ENCODE data around the gene ANKRD13A.

GRCh38 chr12:109981311-109981710 lies 17.9 kb upstream of the ANKRD13A start:
- TF ChIP-seq POLR2A (IDR thresholded peaks at IDR 0.05; ENCODE audit: extremely low read depth, insufficient read length) (no peak), CTCF (IDR thresholded peaks at IDR 0.05; ENCODE audit: low read depth, low read length) (no peak), MAX (IDR thresholded peaks at IDR 0.05; ENCODE audit: low read depth, low read length) (no peak)
